Parathyroid adenoma (tissue), 2 donors: ENCODE measurements around the gene MACROH2A1.

Experiments
- H2AFZ ChIP-seq: fragments of 300-600 bp; sonication (generic); one replicate; pipeline ENCODE4 v1.7.0; 2017; ENCODE audit warnings: antibody characterized with exemption, mild to moderate bottlenecking
- H3K27ac ChIP-seq: fragments of 300-600 bp; sonication (generic); one replicate; pipeline ENCODE4 v1.7.0; 2017
- H3K27me3 ChIP-seq: fragments of 300-600 bp; sonication (generic); one replicate; pipeline ENCODE4 v1.7.0; 2017; ENCODE audit warnings: low read length; ENCODE audit not compliant: control insufficient read depth, insufficient read depth
- H3K36me3 ChIP-seq: fragments of 300-600 bp; sonication (generic); one replicate; pipeline ENCODE4 v1.7.0; 2017; ENCODE audit warnings: low read length; ENCODE audit not compliant: control insufficient read depth, insufficient read depth
- H3K4me1 ChIP-seq: fragments of 300-600 bp; sonication (generic); one replicate; pipeline ENCODE4 v1.7.0; 2017; ENCODE audit warnings: control low read depth
- H3K4me2 ChIP-seq: fragments of 300-600 bp; sonication (generic); one replicate; pipeline ENCODE4 v1.7.0; 2017; ENCODE audit warnings: low read length
- H3K4me3 ChIP-seq: fragments of 300-600 bp; sonication (generic); one replicate; pipeline ENCODE4 v1.7.0; 2017; ENCODE audit warnings: low read depth, low read length
- H3K79me2 ChIP-seq: fragments of 300-600 bp; sonication (generic); one replicate; pipeline ENCODE4 v1.7.0; 2017; ENCODE audit warnings: control low read depth
- H3K9ac ChIP-seq: fragments of 300-600 bp; sonication (generic); one replicate; pipeline ENCODE4 v1.7.0; 2017; ENCODE audit warnings: mild to moderate bottlenecking
- H3K9me3 ChIP-seq: fragments of 300-600 bp; sonication (generic); one replicate; pipeline ENCODE4 v1.7.0; 2017; ENCODE audit warnings: low read length; ENCODE audit not compliant: control insufficient read depth
- TF ChIP-seq, protein P1 (sequence below): fragments of 300-600 bp; sonication (generic); IDR thresholded peaks from one replicate; pipeline ENCODE4 v1.7.0; 2017; ENCODE audit warnings: antibody characterized with exemption, mild to moderate bottlenecking
- donor health status: primary hyperparathyroidism.

Gene MACROH2A1

DNA sequence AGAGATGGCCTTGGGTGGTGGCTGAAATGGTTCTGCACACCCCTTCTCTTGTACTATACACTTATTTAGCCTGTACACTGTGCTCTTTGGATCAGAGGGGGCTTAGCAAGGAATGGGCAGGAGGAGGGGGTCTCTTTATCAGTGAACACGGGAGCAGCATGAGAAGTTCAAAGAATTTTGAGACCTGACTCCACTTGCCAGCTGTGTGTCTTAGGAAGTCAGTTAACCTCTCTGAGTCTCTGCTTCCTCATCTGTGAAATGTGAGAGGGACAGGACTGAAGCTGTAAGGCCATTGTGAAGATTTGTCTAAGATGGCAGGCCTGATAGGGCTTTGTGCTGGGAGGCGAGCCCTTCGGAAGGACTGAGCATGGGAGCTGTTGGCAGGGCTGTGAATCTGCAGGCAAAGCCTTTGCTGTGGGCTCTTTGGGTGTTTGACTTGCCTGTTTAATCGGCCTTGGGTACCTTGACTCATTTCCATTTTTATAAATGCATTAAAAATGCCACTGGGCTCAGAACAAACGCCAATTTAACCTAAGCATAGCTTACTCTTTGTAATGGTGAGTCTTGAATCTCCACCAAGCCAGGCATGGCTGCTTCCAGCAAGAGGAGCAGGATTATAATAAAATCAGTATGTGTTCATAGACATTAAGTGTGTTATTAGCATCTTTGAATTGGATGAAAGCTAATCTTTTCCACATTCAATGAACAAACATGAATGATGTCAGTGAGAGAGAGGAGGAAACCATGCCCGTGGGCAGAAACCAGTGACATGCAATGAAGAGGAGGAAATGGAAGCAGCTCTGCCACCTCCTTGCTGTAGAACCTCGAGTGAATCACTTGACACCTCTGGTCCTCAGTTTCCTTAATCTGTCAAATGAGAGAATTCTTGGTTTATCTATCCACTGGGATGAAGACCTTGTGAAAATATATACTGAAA lies 89.4 kb downstream of the MACROH2A1 start:
- TF ChIP-seq, protein P1, sequence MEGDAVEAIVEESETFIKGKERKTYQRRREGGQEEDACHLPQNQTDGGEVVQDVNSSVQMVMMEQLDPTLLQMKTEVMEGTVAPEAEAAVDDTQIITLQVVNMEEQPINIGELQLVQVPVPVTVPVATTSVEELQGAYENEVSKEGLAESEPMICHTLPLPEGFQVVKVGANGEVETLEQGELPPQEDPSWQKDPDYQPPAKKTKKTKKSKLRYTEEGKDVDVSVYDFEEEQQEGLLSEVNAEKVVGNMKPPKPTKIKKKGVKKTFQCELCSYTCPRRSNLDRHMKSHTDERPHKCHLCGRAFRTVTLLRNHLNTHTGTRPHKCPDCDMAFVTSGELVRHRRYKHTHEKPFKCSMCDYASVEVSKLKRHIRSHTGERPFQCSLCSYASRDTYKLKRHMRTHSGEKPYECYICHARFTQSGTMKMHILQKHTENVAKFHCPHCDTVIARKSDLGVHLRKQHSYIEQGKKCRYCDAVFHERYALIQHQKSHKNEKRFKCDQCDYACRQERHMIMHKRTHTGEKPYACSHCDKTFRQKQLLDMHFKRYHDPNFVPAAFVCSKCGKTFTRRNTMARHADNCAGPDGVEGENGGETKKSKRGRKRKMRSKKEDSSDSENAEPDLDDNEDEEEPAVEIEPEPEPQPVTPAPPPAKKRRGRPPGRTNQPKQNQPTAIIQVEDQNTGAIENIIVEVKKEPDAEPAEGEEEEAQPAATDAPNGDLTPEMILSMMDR = no peak
- Histone ChIP-seq H3K9me3 (no peaks in the 10 kb centered on the region), H3K27ac (no peak overlapping the region), H3K9ac (no peak overlapping the region), H3K36me3 (no peaks in the 10 kb centered on the region), H3K4me3 (no peak overlapping the region), H3K4me1 (no peaks in the 10 kb centered on the region), H2AFZ (no peak overlapping the region), H3K4me2 (no peak overlapping the region), H3K79me2 (no peaks in the 10 kb centered on the region), H3K27me3 (no peaks in the 10 kb centered on the region)

DNA sequence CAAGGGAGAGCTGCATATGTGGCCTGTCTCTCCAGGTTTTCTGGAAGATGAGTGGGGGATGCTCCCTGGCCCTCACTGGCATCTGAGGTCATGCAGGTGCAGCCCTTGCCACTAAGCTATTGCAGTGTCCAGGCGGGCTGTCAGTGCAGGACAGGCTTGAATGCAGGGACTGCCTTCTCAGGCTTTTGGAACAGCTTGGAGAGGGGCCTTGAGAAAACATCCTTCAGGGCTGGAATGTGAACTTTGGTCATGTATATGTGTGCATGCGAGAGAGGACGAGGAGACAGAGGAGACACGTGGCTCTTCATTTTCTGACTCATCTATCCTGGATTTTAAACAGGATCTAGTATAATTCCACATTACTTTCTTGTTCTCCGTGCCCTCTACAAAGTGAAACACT lies 90.3 kb downstream of the MACROH2A1 start:
- Histone ChIP-seq H3K36me3 (no peaks in the 10 kb centered on the region), H3K79me2 (no peaks in the 10 kb centered on the region), H3K9me3 (no peaks in the 10 kb centered on the region), H3K9ac (no peak overlapping the region), H3K27me3 (no peaks in the 10 kb centered on the region), H3K4me1 (no peaks in the 10 kb centered on the region), H3K4me2 (no peak overlapping the region), H3K27ac (no peak overlapping the region), H3K4me3 (no peak overlapping the region), H2AFZ (no peak overlapping the region)
- TF ChIP-seq, protein P1 = no peak

DNA sequence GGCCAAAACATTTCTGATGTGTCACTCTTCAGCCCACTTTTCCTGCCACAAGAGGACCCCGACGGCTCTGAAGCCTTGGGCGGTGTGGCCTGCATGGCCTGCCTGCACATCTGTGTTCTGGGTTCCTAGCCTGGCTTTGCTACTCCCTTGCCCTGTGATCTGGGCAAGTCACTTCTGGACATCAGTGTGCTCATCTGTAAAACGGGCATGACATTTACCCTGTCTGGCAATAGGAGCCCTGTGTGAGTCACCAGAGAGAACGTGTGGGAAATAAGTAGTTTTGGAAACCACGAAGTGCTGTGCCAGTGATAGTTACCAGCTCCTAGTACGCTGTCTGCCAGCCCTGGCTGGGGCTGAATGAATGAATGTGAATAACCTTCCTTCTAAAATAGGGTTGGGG lies 90.8 kb downstream of the MACROH2A1 start:
- no peak overlapping the region for H3K4me3 ChIP-seq
- TF ChIP-seq, protein P1 = no peak
- no peak overlapping the region for H3K4me2 ChIP-seq
- no peak overlapping the region for H3K9ac ChIP-seq
- H2AFZ ChIP-seq = no peak overlapping the region
- H3K27ac ChIP-seq = no peak overlapping the region
- H3K79me2 ChIP-seq = no peaks in the 10 kb centered on the region
- H3K27me3 ChIP-seq = no peaks in the 10 kb centered on the region
- H3K9me3 ChIP-seq = no peaks in the 10 kb centered on the region
- H3K4me1 ChIP-seq = no peaks in the 10 kb centered on the region
- H3K36me3 ChIP-seq = no peaks in the 10 kb centered on the region

- H3K4me1 ChIP-seq = no peaks in the 10 kb centered on the region
- H3K27me3 ChIP-seq = no peaks in the 10 kb centered on the region
- no peak overlapping the region for H3K9ac ChIP-seq
- no peaks in the 10 kb centered on the region for H3K36me3 ChIP-seq
- no peaks in the 10 kb centered on the region for H3K9me3 ChIP-seq
- no peak overlapping the region for H3K4me2 ChIP-seq
- H3K4me3 ChIP-seq = no peak overlapping the region
- H3K79me2 ChIP-seq = no peaks in the 10 kb centered on the region
- H3K27ac ChIP-seq = no peak overlapping the region
- no peak overlapping the region for H2AFZ ChIP-seq
- TF ChIP-seq, protein P1 = no peak
Observed at GRCh38 chr5:135307143-135307903, 91.7 kb downstream of the MACROH2A1 start.
